Activated CD8-positive, alpha-beta T cell treated with anti-CD3 and anti-CD28 coated beads for 36 hours (primary cell): Measurements from ENCODE around the gene NPC1. TPM values are rescaled to one million over a fixed set of nuclear protein-coding genes. Genes with fewer than 3 reads are reported as not detected.
"Not testable (repeated sequence)": the region's sequence is repeated elsewhere in the genome, so short reads cannot be mapped to it uniquely, and the experiment has no call there.

Experiments used
- ATAC-seq: fragments of 200-7000 bp; cut with Tn5 transposase; one replicate; pipeline ENCODE4 v1.10.0; 2021; ENCODE audit warnings: mild to moderate bottlenecking, moderate library complexity
- CTCF ChIA-PET: fragments of 350-600 bp; sonication (Branson Sonifier 250); formaldehyde crosslinking; loops from one replicate; lab custom pipeline; 2021; ENCODE audit warnings: antibody characterized with exemption; lab: Charles Lee
- POLR2A ChIA-PET: fragments of 350-600 bp; sonication (Branson Sonifier 250); formaldehyde crosslinking; loops from one replicate; lab custom pipeline; 2021; ENCODE audit warnings: antibody characterized with exemption; lab: Charles Lee
- DNase-seq: peaks from one replicate; pipeline ENCODE4 v3.0.0-alpha.2; 2020
- H3K27ac Mint-ChIP-seq: one replicate; pipeline ENCODE4 v1.8.0; 2021; ENCODE audit warnings: mild to moderate bottlenecking, mixed read lengths
- H3K27me3 Mint-ChIP-seq: one replicate; pipeline ENCODE4 v1.8.0; 2021; ENCODE audit warnings: mixed read lengths
- H3K36me3 Mint-ChIP-seq: one replicate; pipeline ENCODE4 v1.8.0; 2021; ENCODE audit warnings: low read depth, mixed read lengths
- H3K4me1 Mint-ChIP-seq: one replicate; pipeline ENCODE4 v1.8.0; 2021; ENCODE audit warnings: low read depth, mixed read lengths
- H3K4me3 Mint-ChIP-seq: one replicate; pipeline ENCODE4 v1.8.0; 2021; ENCODE audit warnings: mild to moderate bottlenecking, moderate library complexity, mixed read lengths
- H3K9me3 Mint-ChIP-seq: one replicate; pipeline ENCODE4 v1.8.0; 2021; ENCODE audit warnings: mixed read lengths
- CTCF ChIP-seq: fragments of 200-600 bp; IDR thresholded peaks from one replicate; pipeline ENCODE4 v1.8.0; 2022; ENCODE audit warnings: antibody characterized with exemption, mild to moderate bottlenecking
- intact Hi-C: fragments of 100-400 bp; cut with micrococcal nuclease; formaldehyde crosslinking; loops from one replicate; pipeline ENCODE4 v1.10.0; 2022
- total RNA-seq, 2 experiments: library from RNA; stranded (reverse); gene quantifications; one replicate each; pipeline ENCODE4 v1.2.3, GENCODE V29; 2021

Gene NPC1
- total RNA-seq, 2 experiments from 2014 or later: 21.5 to 22.9 TPM

GRCh38 chr18:23578891-23579653, 7.2 kb downstream of the NPC1 start:
- ATAC-seq (no peak), DNase-seq (no peak)
- Mint-ChIP-seq H3K27ac (peak overlapping the region; percentile 50), H3K36me3 (peaks cover 15% of the 10 kb centered on the region), H3K9me3 (no peaks in the 10 kb centered on the region), H3K27me3 (no peaks in the 10 kb centered on the region), H3K4me3 (no peak overlapping the region), H3K4me1 (peaks cover 57% of the 10 kb centered on the region)
- no peak for TF ChIP-seq CTCF
- CTCF ChIA-PET: interaction anchor here (0.7 to 1.9 kb wide), 3 partner anchors 63 to 124 kb away, joined by 3 to 4 read pairs (median 4); no protein-coding TSS in a partner anchor
- intact Hi-C loops: no loop called here
- POLR2A ChIA-PET: interaction anchor here (0.6 kb wide), 1 partner anchor 53 kb away, joined by 4 read pairs; no protein-coding TSS in a partner anchor

- no peak overlapping the region for H3K4me3 Mint-ChIP-seq
- no peaks in the 10 kb centered on the region for H3K9me3 Mint-ChIP-seq
- no peak for ATAC-seq
- intact Hi-C loops: no loop called here
- H3K27me3 Mint-ChIP-seq: no peaks in the 10 kb centered on the region
- TF ChIP-seq CTCF: no peak
- peak overlapping the region; percentile 50 for H3K27ac Mint-ChIP-seq
- POLR2A ChIA-PET: interaction anchor here (0.6 kb wide), 1 partner anchor 54 kb away, joined by 4 read pairs; no protein-coding TSS in a partner anchor
- DNase-seq: no peak
- CTCF ChIA-PET: interaction anchor here (1.9 kb wide), 1 partner anchor 62 kb away, joined by 4 read pairs; no protein-coding TSS in a partner anchor
- H3K36me3 Mint-ChIP-seq: peaks cover 14% of the 10 kb centered on the region
- H3K4me1 Mint-ChIP-seq: peaks cover 57% of the 10 kb centered on the region
Measured at GRCh38 chr18:23578067-23578701, 8.1 kb downstream of the NPC1 start.

- peaks cover 11% of the 10 kb centered on the region for H3K36me3 Mint-ChIP-seq
- intact Hi-C loops, H3K27ac Mint-ChIP-seq, DNase-seq, H3K9me3 Mint-ChIP-seq, CTCF ChIA-PET, POLR2A ChIA-PET, H3K27me3 Mint-ChIP-seq, ATAC-seq, H3K4me3 Mint-ChIP-seq: not testable (repeated sequence)
- H3K4me1 Mint-ChIP-seq: peaks cover 58% of the 10 kb centered on the region
Measured at GRCh38 chr18:23577521-23577920, 8.8 kb downstream of the NPC1 start.

- POLR2A ChIA-PET: interaction anchor here (0.5 to 2.4 kb wide), 3 partner anchors 9 to 15 kb away, joined by 3 to 6 read pairs (median 4); no protein-coding TSS in a partner anchor
- peaks cover 53% of the 10 kb centered on the region for H3K4me1 Mint-ChIP-seq
- CTCF ChIA-PET: interaction anchor here (1.4 kb wide), 1 partner anchor 12 kb away, joined by 4 read pairs; no protein-coding TSS in a partner anchor
- no peak for DNase-seq
- H3K36me3 Mint-ChIP-seq: peaks cover 19% of the 10 kb centered on the region
- no peak overlapping the region for H3K4me3 Mint-ChIP-seq
- no peaks in the 10 kb centered on the region for H3K27me3 Mint-ChIP-seq
- no peak for ATAC-seq
- H3K27ac Mint-ChIP-seq: peak overlapping the region; percentile 69
- no peak for TF ChIP-seq CTCF
- intact Hi-C loops: no loop called here
- no peaks in the 10 kb centered on the region for H3K9me3 Mint-ChIP-seq
Measured at GRCh38 chr18:23575309-23575651, 11.0 kb downstream of the NPC1 start.

GRCh38 chr18:23574611-23575308, 11.5 kb downstream of the NPC1 start:
- no peak for TF ChIP-seq CTCF
- DNase-seq: no peak
- H3K27me3 Mint-ChIP-seq: no peaks in the 10 kb centered on the region
- POLR2A ChIA-PET: interaction anchor here (0.5 to 2.4 kb wide), 3 partner anchors 10 to 15 kb away, joined by 3 to 6 read pairs (median 4); no protein-coding TSS in a partner anchor
- intact Hi-C loops: no loop called here
- CTCF ChIA-PET: interaction anchor here (1.4 kb wide), 1 partner anchor 12 kb away, joined by 4 read pairs; no protein-coding TSS in a partner anchor
- peaks cover 24% of the 10 kb centered on the region for H3K36me3 Mint-ChIP-seq
- no peak for ATAC-seq
- peaks cover 55% of the 10 kb centered on the region for H3K4me1 Mint-ChIP-seq
- peak overlapping the region; percentile 69 for H3K27ac Mint-ChIP-seq
- no peaks in the 10 kb centered on the region for H3K9me3 Mint-ChIP-seq
- H3K4me3 Mint-ChIP-seq: no peak overlapping the region
